GM12875 (cell line): ENCODE measurements around the gene COPG1.

Source experiments
- H3K4me3 ChIP-seq: one replicate; pipeline ENCODE4 v1.5.1; 2011; ENCODE audit warnings: low read depth, low read length, control low read depth
- CTCF ChIP-seq: IDR thresholded peaks from 2 replicates; pipeline ENCODE4 v1.5.1; 2011; ENCODE audit warnings: low read depth, mild to moderate bottlenecking, control low read depth, inconsistent platforms, low read length, moderate library complexity, borderline replicate concordance; ENCODE audit not compliant: insufficient read depth

The COPG1 gene

GRCh38 chr3:129325383-129325782 lies 76.0 kb downstream of the COPG1 start:
- no peak for TF ChIP-seq CTCF

GRCh38 chr3:129326138-129326537 lies 76.7 kb downstream of the COPG1 start:
- H3K4me3 ChIP-seq = no peak overlapping the region
- no peak for TF ChIP-seq CTCF

More at GRCh38 chr3:129325383-129325782, 76.0 kb downstream of the COPG1 start:
- no peak overlapping the region for H3K4me3 ChIP-seq

- no peak overlapping the region for H3K4me3 ChIP-seq
- no peak for TF ChIP-seq CTCF
These were observed 77.2 kb downstream of the COPG1 start for GRCh38 chr3:129326595-129326994.
